HepG2 (cell line): ENCODE data around the gene PRR15L. TPM values are rescaled to one million over a fixed set of nuclear protein-coding genes. Genes with fewer than 3 reads are reported as not detected.

Experiments used
- ARNT2 ChIP-seq: sonication (generic); formaldehyde crosslinking; IDR thresholded peaks from 2 replicates; pipeline ENCODE4 v1.8.0; 2022; ENCODE audit warnings: mild to moderate bottlenecking, low read depth, missing genetic modification reagents, moderate library complexity
- CHD4 ChIP-seq: fragments of 200-600 bp; sonication (generic); IDR thresholded peaks from 2 replicates; pipeline ENCODE4 v1.7.0; 2017; ENCODE audit warnings: mild to moderate bottlenecking, low read length, borderline replicate concordance
- FOSL1 ChIP-seq: sonication (generic); formaldehyde crosslinking; IDR thresholded peaks from 2 replicates; pipeline ENCODE4 v1.9.0; 2021; ENCODE audit warnings: missing genetic modification reagents, borderline replicate concordance
- FOXA3 ChIP-seq: IDR thresholded peaks from 2 replicates; pipeline ENCODE4 v1.6.1; 2016; ENCODE audit warnings: missing genetic modification reagents, missing compliant biosample characterization
- MED8 ChIP-seq: sonication (generic); formaldehyde crosslinking; IDR thresholded peaks from 2 replicates; pipeline ENCODE4 v1.8.1; 2023; ENCODE audit warnings: mild to moderate bottlenecking, missing genetic modification reagents; ENCODE audit not compliant: insufficient replicate concordance
- RAD51 ChIP-seq: fragments of 450-650 bp; IDR thresholded peaks from 2 replicates; pipeline ENCODE4 v1.6.1; 2016; ENCODE audit warnings: borderline replicate concordance
- SMARCE1 ChIP-seq: fragments of 450-650 bp; IDR thresholded peaks from 2 replicates; pipeline ENCODE4 v1.6.1; 2017; ENCODE audit warnings: borderline replicate concordance
- TBX3 ChIP-seq: fragments of 450-650 bp; IDR thresholded peaks from 2 replicates; pipeline ENCODE4 v1.6.1; 2017; ENCODE audit warnings: antibody characterized with exemption, mild to moderate bottlenecking, inconsistent platforms, borderline replicate concordance
- TCF12 ChIP-seq, 2 experiments: fragments of 450-650 bp in 1 of 2; sonication (generic) in 1 of 2; formaldehyde crosslinking in 1 of 2; IDR thresholded peaks; 2 replicates each; pipeline versions ENCODE4 v1.6.1 to v1.8.0; 2017 to 2022; ENCODE audit warnings: antibody characterized with exemption in 1 of 2, mild to moderate bottlenecking in 1 of 2, missing genetic modification reagents in 1 of 2, moderate library complexity in 1 of 2
- ZC3H13 ChIP-seq: sonication (generic); formaldehyde crosslinking; IDR thresholded peaks from 2 replicates; pipeline ENCODE4 v1.8.1; 2023; ENCODE audit warnings: mild to moderate bottlenecking, missing genetic modification reagents, moderate library complexity
- ZFP82 ChIP-seq: sonication (generic); formaldehyde crosslinking; IDR thresholded peaks from 2 replicates; pipeline ENCODE4 v1.5.1; 2020; ENCODE audit warnings: mild to moderate bottlenecking, missing genetic modification reagents, borderline replicate concordance
- ZNF12 ChIP-seq: sonication (generic); formaldehyde crosslinking; IDR thresholded peaks from 2 replicates; pipeline ENCODE4 v1.5.0; 2020; ENCODE audit warnings: missing genetic modification reagents
- ZNF138 ChIP-seq: sonication (generic); formaldehyde crosslinking; IDR thresholded peaks from 2 replicates; pipeline ENCODE4 v1.5.0; 2020; ENCODE audit warnings: mild to moderate bottlenecking, low read depth, missing genetic modification reagents
- ZNF331 ChIP-seq: sonication (generic); formaldehyde crosslinking; IDR thresholded peaks from 2 replicates; pipeline ENCODE4 v1.4.0; 2020; ENCODE audit warnings: missing genetic modification reagents
- ZNF615 ChIP-seq: sonication (generic); formaldehyde crosslinking; IDR thresholded peaks from 2 replicates; pipeline ENCODE4 v1.5.0; 2020; ENCODE audit warnings: mild to moderate bottlenecking, missing genetic modification reagents, borderline replicate concordance
- ZNF878 ChIP-seq: sonication (generic); formaldehyde crosslinking; IDR thresholded peaks from 2 replicates; pipeline ENCODE4 v1.8.1; 2023; ENCODE audit warnings: mild to moderate bottlenecking, missing genetic modification reagents, moderate library complexity
- polyA plus RNA-seq, 8 experiments: library from polyadenylated mRNA; depleted of rRNA in 3 of 8; stranded (reverse) in 7 of 8; unstranded in 1 of 8; fragments of >200 nt; fragmentation: Illumina TruSeq in 4 of 8; extraction: Trizol in 4 of 8; gene quantifications; 2 replicates each; pipeline versions ENCODE4 v1.2.1 to v1.2.3, GENCODE V29; 2011 to 2016; ENCODE audit warnings: low read depth in 4 of 8, missing spikeins in 1 of 8, mixed read lengths in 1 of 8; ENCODE audit not compliant: insufficient read depth in 1 of 8
- total RNA-seq, 5 experiments: library from RNA; depleted of rRNA; stranded (reverse); fragments of >200 nt; fragmentation: Illumina TruSeq; extraction: Trizol; gene quantifications; 2 replicates each; pipeline ENCODE4 v1.2.3, GENCODE V29; 2016; ENCODE audit warnings: low read depth in 1 of 5
- TF ChIP-seq, protein P1 (sequence below): sonication (generic); formaldehyde crosslinking; IDR thresholded peaks from 2 replicates; pipeline ENCODE4 v1.9.0; 2021; ENCODE audit warnings: missing genetic modification reagents, borderline replicate concordance
- TF ChIP-seq, protein P2 (sequence below): sonication (generic); formaldehyde crosslinking; IDR thresholded peaks from 2 replicates; pipeline ENCODE4 v1.4.0; 2020; ENCODE audit warnings: missing genetic modification reagents, borderline replicate concordance
- TF ChIP-seq, protein P3 (sequence below): IDR thresholded peaks from 2 replicates; pipeline ENCODE4 v1.6.1; 2016; ENCODE audit warnings: missing genetic modification reagents, missing compliant biosample characterization
- TF ChIP-seq, protein P4 (sequence below): sonication (generic); formaldehyde crosslinking; conservative IDR thresholded peaks from 2 replicates; pipeline ENCODE4 v1.5.0; 2020; ENCODE audit warnings: missing genetic modification reagents
- TF ChIP-seq, protein P5 (sequence below): sonication (generic); formaldehyde crosslinking; conservative IDR thresholded peaks from 2 replicates; pipeline ENCODE4 v1.4.0; 2020; ENCODE audit warnings: missing genetic modification reagents

The PRR15L gene
- total and polyA plus RNA-seq, 2 of the 13 experiments (the other 11 are each of a cell fraction or from before 2014, with no cell fraction given), result 0.44 to 2.0 TPM

DNA sequence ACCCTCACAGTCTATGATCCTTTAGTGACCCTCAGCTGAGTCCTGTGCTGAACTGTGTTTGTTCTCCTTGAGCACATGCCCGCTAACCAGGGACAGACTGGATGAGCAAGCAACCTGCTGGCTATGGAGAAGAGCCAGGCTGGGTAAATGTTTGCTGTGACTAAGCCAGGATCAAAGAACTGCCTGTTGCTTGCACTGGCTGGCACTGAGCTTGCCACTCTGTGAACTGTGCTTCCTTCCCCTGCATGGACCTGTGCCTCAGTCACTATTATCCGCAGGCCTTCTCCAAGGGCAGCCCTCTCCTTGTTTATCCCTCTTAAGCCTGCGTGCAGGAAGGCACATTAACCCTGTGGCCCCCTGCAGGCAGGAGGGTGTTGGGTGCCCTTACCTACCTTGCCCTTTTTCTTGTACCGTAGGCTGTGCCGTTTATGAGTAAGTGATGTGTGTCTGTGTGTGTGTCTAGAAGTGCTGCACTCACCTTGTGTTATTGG lies 8.9 kb downstream of the PRR15L start (continued):
- TF ChIP-seq TCF12 (IDR thresholded peaks at IDR 0.05), result no peak
- TF ChIP-seq TCF12 (CRISPR knock-in tag; IDR thresholded peaks at IDR 0.05), result 0 out of 2 replicates have a peak, but pooled peaks have one; percentile 34
- no peak for TF ChIP-seq SMARCE1
- no peak for TF ChIP-seq MED8 (CRISPR knock-in tag)
- TF ChIP-seq ZNF138, result no peak
- peak; percentile 64; the same call in 1 of the 2 replicates for TF ChIP-seq ZNF331 (CRISPR knock-in tag)
- TF ChIP-seq RAD51, result no peak
- TF ChIP-seq, protein P1, sequence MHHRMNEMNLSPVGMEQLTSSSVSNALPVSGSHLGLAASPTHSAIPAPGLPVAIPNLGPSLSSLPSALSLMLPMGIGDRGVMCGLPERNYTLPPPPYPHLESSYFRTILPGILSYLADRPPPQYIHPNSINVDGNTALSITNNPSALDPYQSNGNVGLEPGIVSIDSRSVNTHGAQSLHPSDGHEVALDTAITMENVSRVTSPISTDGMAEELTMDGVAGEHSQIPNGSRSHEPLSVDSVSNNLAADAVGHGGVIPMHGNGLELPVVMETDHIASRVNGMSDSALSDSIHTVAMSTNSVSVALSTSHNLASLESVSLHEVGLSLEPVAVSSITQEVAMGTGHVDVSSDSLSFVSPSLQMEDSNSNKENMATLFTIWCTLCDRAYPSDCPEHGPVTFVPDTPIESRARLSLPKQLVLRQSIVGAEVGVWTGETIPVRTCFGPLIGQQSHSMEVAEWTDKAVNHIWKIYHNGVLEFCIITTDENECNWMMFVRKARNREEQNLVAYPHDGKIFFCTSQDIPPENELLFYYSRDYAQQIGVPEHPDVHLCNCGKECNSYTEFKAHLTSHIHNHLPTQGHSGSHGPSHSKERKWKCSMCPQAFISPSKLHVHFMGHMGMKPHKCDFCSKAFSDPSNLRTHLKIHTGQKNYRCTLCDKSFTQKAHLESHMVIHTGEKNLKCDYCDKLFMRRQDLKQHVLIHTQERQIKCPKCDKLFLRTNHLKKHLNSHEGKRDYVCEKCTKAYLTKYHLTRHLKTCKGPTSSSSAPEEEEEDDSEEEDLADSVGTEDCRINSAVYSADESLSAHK (CRISPR knock-in tag), result no peak
- TF ChIP-seq, protein P2, sequence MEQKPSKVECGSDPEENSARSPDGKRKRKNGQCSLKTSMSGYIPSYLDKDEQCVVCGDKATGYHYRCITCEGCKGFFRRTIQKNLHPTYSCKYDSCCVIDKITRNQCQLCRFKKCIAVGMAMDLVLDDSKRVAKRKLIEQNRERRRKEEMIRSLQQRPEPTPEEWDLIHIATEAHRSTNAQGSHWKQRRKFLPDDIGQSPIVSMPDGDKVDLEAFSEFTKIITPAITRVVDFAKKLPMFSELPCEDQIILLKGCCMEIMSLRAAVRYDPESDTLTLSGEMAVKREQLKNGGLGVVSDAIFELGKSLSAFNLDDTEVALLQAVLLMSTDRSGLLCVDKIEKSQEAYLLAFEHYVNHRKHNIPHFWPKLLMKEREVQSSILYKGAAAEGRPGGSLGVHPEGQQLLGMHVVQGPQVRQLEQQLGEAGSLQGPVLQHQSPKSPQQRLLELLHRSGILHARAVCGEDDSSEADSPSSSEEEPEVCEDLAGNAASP (CRISPR knock-in tag), result peak; percentile 75; the same call in 1 of the 2 replicates
- 0 out of 2 replicates have a peak, but pooled peaks have one; percentile 33 for TF ChIP-seq CHD4
- peak; percentile 70 for TF ChIP-seq FOXA3 (CRISPR knock-in tag)
- TF ChIP-seq ZNF615, result 0 out of 2 replicates have a peak, but pooled peaks have one; percentile 67
- TF ChIP-seq, protein P3, sequence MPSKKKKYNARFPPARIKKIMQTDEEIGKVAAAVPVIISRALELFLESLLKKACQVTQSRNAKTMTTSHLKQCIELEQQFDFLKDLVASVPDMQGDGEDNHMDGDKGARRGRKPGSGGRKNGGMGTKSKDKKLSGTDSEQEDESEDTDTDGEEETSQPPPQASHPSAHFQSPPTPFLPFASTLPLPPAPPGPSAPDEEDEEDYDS (CRISPR knock-in tag), result peak; percentile 55
- TF ChIP-seq ZFP82 (CRISPR knock-in tag), result 0 out of 2 replicates have a peak, but pooled peaks have one; percentile 47
- TF ChIP-seq, protein P4, sequence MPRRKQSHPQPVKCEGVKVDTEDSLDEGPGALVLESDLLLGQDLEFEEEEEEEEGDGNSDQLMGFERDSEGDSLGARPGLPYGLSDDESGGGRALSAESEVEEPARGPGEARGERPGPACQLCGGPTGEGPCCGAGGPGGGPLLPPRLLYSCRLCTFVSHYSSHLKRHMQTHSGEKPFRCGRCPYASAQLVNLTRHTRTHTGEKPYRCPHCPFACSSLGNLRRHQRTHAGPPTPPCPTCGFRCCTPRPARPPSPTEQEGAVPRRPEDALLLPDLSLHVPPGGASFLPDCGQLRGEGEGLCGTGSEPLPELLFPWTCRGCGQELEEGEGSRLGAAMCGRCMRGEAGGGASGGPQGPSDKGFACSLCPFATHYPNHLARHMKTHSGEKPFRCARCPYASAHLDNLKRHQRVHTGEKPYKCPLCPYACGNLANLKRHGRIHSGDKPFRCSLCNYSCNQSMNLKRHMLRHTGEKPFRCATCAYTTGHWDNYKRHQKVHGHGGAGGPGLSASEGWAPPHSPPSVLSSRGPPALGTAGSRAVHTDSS (CRISPR knock-in tag), result no peak
- TF ChIP-seq ZNF878 (CRISPR knock-in tag), result no peak
- TF ChIP-seq, protein P5, sequence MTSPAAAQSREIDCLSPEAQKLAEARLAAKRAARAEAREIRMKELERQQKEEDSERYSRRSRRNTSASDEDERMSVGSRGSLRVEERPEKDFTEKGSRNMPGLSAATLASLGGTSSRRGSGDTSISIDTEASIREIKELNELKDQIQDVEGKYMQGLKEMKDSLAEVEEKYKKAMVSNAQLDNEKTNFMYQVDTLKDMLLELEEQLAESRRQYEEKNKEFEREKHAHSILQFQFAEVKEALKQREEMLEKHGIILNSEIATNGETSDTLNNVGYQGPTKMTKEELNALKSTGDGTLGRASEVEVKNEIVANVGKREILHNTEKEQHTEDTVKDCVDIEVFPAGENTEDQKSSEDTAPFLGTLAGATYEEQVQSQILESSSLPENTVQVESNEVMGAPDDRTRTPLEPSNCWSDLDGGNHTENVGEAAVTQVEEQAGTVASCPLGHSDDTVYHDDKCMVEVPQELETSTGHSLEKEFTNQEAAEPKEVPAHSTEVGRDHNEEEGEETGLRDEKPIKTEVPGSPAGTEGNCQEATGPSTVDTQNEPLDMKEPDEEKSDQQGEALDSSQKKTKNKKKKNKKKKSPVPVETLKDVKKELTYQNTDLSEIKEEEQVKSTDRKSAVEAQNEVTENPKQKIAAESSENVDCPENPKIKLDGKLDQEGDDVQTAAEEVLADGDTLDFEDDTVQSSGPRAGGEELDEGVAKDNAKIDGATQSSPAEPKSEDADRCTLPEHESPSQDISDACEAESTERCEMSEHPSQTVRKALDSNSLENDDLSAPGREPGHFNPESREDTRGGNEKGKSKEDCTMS (CRISPR knock-in tag), result no peak
- peak; percentile 65 for TF ChIP-seq FOSL1
- peak; percentile 15; the same call in 1 of the 2 replicates for TF ChIP-seq TBX3
- TF ChIP-seq ZC3H13 (CRISPR knock-in tag), result peak; percentile 63; the same call in 1 of the 2 replicates
- peak; percentile 92 for TF ChIP-seq ZNF12
- no peak; the same call in 1 of the 2 replicates for TF ChIP-seq ARNT2 (CRISPR knock-in tag)
